GM21723 (cell line): ENCODE results near the gene LTN1.
"Not testable (repeated sequence)": the region's sequence is repeated elsewhere in the genome, so short reads cannot be mapped to it uniquely, and the experiment has no call there.

ENCODE experiments used
- ATAC-seq: cut with Tn5 transposase; IDR thresholded peaks from one replicate; pipeline ENCODE4 v1.9.1; 2021; ENCODE audit warnings: mild to moderate bottlenecking, moderate library complexity; ENCODE audit not compliant: unreplicated experiment

Gene LTN1

DNA sequence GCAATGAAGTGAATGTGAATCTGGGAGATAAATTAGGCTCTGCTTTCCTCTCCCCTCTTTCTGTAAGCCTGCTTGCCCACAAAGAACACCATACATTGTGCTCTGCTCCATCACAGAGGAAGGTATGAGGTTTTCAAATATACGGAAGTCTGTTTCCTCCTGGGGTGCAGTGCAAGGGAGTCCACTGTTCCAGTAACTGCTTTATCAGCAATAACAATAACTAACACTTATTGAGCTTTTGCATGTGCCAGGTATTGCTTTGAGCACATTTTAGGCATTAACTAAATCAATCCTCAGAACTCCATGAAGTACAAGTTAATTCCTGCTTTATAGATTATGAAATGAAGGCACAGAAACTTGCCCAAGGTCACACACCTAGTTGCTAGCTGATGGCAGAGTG is 10.0 kb downstream of the LTN1 start:
- ATAC-seq = no peak

- no peak for ATAC-seq
These were observed 13.6 kb downstream of the LTN1 start for GRCh38 chr21:28979092-28979491.

GRCh38 chr21:28975397-28975796 is 17.3 kb downstream of the LTN1 start:
- ATAC-seq = no peak

DNA sequence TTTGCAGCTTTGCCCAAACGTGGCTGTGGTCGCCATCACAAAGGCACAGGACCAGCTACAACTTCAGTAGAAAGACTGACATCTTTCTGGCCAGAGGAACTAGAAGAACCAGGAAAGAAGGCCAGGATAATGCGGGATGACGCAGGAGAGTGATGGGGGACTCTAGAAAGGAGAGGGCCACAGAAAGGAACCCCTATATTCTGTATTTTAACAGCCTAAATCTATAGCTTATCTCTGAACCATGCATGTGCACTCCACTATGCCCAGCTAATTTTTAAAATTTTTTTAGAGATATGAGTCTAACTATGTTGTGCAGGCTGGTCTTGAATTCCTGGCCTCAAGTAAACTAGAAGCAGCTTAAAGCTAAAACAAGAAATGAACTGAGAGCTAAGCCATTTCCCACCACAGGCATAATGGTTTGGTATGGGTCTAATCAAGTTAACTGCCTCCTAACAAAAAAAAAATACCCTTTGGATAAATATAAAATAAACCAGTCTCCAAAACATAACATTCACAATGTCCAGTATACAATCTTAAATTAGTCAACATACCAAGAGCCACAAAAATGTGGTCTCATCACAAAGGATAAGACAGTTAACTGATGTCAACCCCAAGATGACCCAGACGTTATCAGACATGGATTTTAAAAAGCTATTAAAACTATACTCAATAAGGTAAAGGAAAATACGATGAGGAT is 18.0 kb downstream of the LTN1 start:
- no peak for ATAC-seq

GRCh38 chr21:28972398-28972797 is 20.3 kb downstream of the LTN1 start:
- ATAC-seq = no peak

DNA sequence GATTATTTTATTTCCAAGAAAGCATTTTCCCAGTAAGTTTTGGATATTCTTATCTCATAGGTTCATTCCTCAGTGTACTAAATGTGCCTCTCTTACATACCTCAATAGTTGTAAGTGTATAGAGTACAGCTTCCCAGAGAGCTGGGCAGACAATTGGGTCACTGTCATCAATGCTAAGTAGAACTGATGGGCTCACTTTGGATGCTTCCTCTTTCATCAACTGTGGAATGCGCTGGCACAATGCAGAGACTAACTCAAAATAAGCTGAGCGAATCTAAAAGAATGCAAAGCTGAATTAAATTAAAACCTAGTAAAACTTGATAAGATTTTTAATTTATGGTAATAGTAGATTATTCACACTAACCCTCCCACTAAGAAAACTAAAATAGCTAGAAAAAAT is 21.5 kb downstream of the LTN1 start:
- no peak for ATAC-seq

DNA sequence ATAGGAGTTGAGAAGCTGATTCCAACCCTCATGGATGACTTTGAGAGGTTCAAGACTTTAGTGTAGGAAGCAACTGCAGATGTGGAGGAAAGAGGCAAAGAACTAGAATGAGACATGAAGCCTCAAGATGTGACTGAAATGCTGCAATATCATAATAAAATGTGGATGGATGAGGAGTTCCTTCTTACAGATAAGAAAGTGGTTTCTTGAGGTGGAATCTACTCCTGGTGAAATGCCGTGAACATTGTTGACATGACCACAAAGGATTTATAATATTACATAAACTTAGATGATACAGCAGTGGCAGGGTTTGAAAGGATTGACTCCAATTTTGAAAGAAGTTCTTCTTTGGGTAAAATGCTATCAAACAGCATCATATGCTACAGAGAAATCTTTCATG is 28.8 kb downstream of the LTN1 start:
- no peak for ATAC-seq

DNA sequence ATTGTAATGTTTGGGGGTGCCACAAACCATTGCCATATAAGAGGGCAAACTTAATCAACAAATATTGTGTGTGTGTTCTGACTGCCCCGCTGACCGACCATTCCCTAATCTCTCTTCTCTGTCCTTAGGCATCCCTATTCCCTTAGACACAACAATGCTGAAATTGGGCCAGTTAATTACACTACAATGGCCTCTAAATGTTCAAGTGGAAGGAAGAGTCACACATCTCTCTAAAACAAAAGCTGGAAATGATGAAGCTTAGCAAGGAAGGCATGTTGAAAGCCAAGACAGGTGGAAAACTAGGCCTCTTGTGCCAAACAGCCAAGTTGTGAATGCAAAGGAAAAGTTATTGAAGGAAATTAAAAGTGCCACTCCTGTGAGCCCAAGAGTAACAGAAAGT is 30.2 kb downstream of the LTN1 start:
- ATAC-seq = no peak

- no peak for ATAC-seq
These were observed 30.8 kb downstream of the LTN1 start for GRCh38 chr21:28961927-28962326.

DNA sequence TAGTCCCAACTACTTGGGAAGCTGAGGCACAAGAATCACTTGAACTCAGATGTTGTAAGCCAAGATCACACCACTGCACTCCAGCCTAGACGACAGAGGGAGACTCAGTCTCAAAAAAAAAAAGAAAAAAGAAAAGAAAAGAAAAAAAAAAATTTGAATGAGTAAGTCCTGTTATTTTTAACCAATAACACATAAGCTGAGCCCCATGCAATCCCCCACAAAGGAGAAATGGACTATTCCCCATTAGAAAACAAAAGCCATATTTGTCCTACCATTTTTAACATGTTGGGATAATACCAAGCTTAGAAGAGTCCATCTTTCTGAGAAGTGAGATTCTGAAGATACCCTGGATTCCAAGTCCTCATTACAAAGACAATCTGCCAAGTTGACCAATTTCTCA is 32.4 kb downstream of the LTN1 start:
- no peak for ATAC-seq

DNA sequence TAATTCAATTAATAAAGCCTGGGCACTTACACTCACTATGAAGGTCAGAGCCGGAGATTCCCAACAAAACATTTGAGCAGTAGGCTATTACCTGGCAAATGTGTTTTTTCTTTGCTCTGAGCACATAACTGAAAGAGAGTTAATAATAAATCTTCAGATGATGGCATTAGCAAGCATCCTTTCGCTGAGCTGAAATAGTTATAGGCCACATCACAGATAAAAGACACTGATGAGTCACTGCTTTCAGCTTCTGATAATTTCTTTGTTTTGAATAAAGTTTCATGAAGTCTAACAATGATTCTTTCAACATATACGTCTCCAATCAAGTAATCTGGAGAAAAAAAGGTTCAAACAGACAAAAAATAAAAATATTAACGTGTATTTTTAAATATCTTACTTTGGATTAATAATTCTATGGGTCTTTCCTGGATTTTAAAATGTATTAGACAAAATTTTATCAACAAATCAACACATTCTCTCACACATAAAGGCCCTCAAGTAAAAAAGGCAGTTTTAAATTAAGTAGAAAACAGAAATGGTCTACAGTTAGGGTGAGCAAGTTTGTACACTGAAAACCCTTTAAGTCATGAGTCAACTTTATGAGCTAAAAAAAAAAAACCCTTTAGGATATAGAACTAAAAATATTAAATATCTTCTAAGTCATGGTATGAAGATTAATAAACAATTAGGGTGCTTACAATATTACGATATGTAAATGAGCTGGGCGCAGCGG is 33.1 kb downstream of the LTN1 start:
- no peak for ATAC-seq

- ATAC-seq = peak; percentile 76
These were observed 39.4 kb downstream of the LTN1 start for GRCh38 chr21:28953247-28953646.

- ATAC-seq = no peak
These were observed 40.0 kb downstream of the LTN1 start for GRCh38 chr21:28952686-28953085.

- no peak for ATAC-seq
These were observed 43.4 kb downstream of the LTN1 start for GRCh38 chr21:28949318-28949717.

DNA sequence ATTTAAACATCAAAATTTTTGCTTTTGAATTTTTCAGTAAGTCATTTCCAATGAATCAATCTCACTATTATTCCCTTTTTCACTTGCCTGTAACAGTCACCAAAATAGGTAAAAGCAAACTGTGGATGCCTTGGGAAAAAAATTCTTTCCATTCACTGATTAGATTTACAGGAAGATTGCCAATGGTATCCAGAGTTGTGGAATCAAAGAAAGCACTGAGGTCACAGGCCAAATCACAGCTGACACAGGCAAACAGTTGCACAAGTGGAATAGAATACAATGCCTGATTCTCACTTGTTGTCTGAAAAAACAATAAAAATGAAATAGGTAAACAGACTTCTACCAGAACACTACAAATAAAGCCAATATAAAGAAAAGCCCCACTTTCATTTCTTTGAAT is 48.4 kb downstream of the LTN1 start:
- no peak for ATAC-seq

DNA sequence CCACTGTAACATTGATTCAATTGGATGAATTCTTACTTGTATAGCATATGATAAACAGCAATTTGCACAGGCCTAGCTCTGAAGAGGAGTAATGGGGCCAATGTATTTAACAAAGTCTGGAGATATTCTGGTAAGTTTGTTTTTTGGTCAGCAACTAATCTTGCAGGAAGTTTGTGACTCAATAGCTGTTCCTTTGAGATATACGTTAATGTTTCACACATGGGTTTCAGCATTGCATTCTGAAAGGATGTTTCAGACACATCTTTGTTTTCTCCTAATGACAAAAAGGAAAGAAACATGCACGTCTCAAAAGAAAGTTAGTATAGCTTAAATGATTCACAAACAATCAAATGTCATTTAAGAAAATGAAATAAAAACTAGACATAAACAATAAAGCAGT is 49.0 kb downstream of the LTN1 start:
- ATAC-seq = no peak

- ATAC-seq = no peak
These were observed 54.0 kb downstream of the LTN1 start for GRCh38 chr21:28938726-28939125.

- ATAC-seq = no peak
These were observed 54.9 kb downstream of the LTN1 start for GRCh38 chr21:28937737-28938136.

DNA sequence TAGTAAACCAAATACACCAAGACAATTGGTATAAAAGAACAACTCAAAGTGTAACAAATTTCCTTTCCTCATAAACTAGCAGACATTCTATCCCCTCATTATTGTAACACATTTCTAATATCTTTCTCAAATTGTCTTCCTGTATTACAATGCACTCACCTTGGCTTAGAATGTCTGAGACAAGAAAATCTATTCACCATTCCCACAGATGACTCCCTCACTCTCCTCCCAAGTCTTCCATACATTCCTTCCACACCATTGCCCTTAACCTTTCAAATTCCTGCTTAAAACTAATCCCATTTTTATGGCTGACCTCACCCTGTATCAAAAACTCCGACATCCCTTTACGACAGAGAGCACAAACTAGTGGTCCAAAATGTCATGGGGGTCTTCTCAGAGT is 56.0 kb downstream of the LTN1 start:
- no peak for ATAC-seq

GRCh38 chr21:28936036-28936435 is 56.6 kb downstream of the LTN1 start:
- no peak for ATAC-seq

GRCh38 chr21:28932717-28933116 is 60.0 kb downstream of the LTN1 start:
- no peak for ATAC-seq

DNA sequence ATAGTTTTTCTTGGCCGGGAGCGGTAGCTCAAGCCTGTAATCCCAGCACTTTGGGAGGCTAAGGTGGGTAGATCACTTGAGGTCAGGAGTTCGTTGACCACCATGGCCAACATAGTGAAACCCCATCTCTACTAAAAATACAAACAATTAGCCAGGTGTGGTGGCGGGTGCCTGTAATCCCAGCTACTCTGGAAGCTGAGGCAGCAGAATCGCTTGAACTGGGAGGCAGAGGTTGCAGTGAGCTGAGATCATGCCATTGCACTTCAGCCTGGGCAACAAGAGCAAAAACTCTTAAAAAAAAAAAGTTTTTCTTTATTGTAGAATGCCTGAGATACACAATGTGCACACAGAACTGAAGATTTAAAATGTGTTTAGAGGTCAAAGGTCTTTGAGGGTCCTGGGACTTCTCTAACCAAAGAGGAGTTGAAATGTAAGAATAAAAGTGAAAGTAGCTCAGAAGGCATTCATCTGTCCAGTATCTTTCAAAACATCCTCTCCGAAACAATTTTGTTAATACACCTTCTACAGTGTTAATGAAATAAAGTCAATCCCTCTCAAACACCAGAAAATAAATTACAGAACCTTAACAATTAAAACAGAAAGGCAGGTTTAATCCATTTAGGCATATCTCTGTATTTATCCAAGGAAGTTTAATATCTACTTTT is 60.8 kb downstream of the LTN1 start:
- not testable (repeated sequence) for ATAC-seq
